Measurements from ENCODE around the gene ECHDC3.

Gene ECHDC3

DNA sequence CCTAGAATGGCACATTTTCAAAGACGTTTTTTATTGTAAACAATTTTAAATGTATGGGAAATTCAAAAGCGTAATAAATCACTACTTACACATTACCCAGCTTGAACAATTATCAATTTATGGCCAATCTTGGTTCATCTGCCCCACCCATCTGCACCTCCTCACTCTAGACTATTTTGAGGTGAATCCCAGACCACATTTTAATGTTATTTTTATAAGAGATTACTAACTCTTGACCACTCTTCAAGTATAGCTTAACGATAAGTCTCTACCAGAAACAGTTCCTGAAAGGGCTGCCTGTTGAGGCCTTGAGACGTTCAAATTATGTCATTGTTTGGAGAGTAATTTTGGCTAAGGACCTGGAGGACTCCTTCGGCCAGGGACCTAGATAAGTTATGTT, 33.2 kb downstream of the ECHDC3 start:
- DNase-seq (ENCODE audit: extremely low spot score) = no peak
- CTCF ChIA-PET = interaction anchor here (0.7 to 2.3 kb wide), 3 partner anchors 7 to 280 kb away, joined by 3 to 17 read pairs (median 3); no protein-coding TSS in a partner anchor
- TF ChIP-seq, protein P1, sequence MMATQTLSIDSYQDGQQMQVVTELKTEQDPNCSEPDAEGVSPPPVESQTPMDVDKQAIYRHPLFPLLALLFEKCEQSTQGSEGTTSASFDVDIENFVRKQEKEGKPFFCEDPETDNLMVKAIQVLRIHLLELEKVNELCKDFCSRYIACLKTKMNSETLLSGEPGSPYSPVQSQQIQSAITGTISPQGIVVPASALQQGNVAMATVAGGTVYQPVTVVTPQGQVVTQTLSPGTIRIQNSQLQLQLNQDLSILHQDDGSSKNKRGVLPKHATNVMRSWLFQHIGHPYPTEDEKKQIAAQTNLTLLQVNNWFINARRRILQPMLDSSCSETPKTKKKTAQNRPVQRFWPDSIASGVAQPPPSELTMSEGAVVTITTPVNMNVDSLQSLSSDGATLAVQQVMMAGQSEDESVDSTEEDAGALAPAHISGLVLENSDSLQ (IDR thresholded peaks at IDR 0.05) = peak; percentile 76
- TF ChIP-seq SUZ12 (IDR thresholded peaks at IDR 0.05) = no peak
- TF ChIP-seq ELF4 (IDR thresholded peaks at IDR 0.05) = no peak
- TF ChIP-seq HDGF (IDR thresholded peaks at IDR 0.05; ENCODE audit: borderline replicate concordance) = no peak
- POLR2A ChIA-PET = no interaction called here

DNA sequence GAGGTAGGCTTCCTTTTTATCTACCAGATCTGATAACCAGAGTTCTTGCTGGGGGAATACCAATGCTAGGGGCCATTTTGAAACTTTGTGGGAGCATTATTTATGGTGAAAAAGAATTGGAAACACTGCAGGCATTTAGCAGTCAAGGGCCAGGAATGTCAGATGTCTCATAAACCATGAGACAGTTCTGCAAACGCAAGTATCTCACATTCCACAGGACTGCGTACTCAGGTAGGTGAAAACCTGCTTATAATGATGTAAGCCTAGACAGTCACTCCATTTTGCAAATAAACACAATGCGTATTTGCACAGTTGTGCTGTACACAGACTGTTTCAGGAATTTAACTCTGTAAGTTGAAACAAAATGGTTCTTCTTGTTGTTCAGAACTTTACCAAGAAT, 33.9 kb downstream of the ECHDC3 start:
- TF ChIP-seq ZNF384 (IDR thresholded peaks at IDR 0.05) (no peak), LEF1 (IDR thresholded peaks at IDR 0.05; ENCODE audit: borderline replicate concordance) (no peak)
- ChIA-PET POLR2A (no interaction called here), CTCF (no interaction called here)
- no peak for DNase-seq (ENCODE audit: extremely low spot score)

DNA sequence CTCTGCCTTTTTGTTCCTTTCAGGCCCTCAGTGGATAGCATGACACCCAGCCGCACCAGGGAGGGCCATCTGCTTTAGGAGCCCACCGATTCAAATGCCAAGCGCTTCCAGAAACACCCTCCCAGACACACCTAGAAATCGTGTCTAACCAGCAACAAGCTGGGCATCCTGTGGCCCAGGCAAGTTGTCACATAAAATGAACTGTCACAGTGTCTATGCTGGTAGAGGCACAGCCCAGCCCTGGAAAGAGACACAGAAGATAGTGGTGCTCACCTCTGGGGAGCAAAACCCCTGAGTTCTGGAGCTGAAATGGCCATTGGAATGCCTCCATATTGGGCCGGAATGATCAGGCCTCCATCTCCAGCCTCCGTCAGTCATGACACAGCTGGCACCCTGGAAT, 38.9 kb downstream of the ECHDC3 start:
- CTCF ChIA-PET = no interaction called here
- no peak for TF ChIP-seq ARNT (IDR thresholded peaks at IDR 0.05)
- TF ChIP-seq SUZ12 (IDR thresholded peaks at IDR 0.05) = no peak
- no peak for TF ChIP-seq SP1 (IDR thresholded peaks at IDR 0.05)
- no peak for TF ChIP-seq ELF4 (IDR thresholded peaks at IDR 0.05)
- TF ChIP-seq, protein P1 (IDR thresholded peaks at IDR 0.05) = no peak
- no peak for TF ChIP-seq FOXA1 (IDR thresholded peaks at IDR 0.05)
- no peak for TF ChIP-seq ZNF384 (IDR thresholded peaks at IDR 0.05)
- TF ChIP-seq LEF1 (IDR thresholded peaks at IDR 0.05; ENCODE audit: borderline replicate concordance) = no peak
- TF ChIP-seq CTBP1 (IDR thresholded peaks at IDR 0.05; ENCODE audit: borderline replicate concordance) = no peak
- no peak for TF ChIP-seq BHLHE40 (IDR thresholded peaks at IDR 0.05; ENCODE audit: borderline replicate concordance)
- TF ChIP-seq FOXM1 (IDR thresholded peaks at IDR 0.05; ENCODE audit: borderline replicate concordance) = no peak
- TF ChIP-seq FOXK2 (IDR thresholded peaks at IDR 0.05) = no peak
- TF ChIP-seq L3MBTL2 (conservative IDR thresholded peaks at IDR 0.05) = no peak
- TF ChIP-seq HDGF (IDR thresholded peaks at IDR 0.05; ENCODE audit: borderline replicate concordance) = no peak
- no peak for TF ChIP-seq NFRKB (IDR thresholded peaks at IDR 0.05)
- TF ChIP-seq TARDBP (IDR thresholded peaks at IDR 0.05) = no peak

DNA sequence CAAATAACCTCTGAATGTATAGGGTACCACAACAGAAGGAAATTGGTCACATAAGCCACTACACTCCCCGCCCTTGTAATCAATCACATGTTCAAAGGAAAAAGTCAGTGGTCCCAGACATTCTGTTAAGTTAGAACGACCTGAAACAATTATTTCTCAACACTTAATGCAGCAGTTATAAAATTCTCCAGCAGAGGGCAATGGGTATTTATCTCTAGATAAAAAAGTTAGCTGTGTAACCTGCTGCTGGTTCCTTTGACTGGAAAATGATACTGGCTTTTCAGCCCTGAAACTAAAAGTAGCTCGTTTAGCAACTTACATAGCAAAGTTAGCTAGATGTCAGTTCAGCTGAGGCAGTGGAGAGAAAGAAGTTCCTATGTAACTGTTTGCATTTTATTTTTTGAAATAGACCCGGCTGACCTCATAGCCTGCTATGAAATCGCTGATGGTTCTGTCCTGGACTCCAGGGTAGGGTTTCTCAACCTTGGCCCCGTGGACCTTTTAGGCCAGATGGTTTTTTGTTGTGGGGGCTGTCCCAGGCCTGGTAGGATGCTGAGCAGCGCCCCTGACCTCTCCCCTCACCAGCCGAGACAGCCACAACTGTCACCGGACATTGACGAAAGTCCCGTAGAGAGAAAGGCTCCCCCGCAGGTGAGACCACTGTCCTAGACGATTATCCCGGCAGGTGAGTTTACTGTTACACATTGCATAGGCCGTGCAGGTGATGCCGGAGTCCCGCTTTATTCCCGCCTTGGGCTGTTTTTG, 40.8 kb downstream of the ECHDC3 start:
- DNase-seq (ENCODE audit: extremely low spot score) = peak; percentile 49
- ChIA-PET CTCF (interaction anchor here (0.6 to 2.8 kb wide), 13 partner anchors 9 to 938 kb away, joined by 3 to 17 read pairs (median 5); no protein-coding TSS in a partner anchor), POLR2A (no interaction called here)
- no peak for TF ChIP-seq CTBP1 (IDR thresholded peaks at IDR 0.05; ENCODE audit: borderline replicate concordance)
- no peak for TF ChIP-seq NFRKB (IDR thresholded peaks at IDR 0.05)
- no peak for TF ChIP-seq BHLHE40 (IDR thresholded peaks at IDR 0.05; ENCODE audit: borderline replicate concordance)
- TF ChIP-seq SP1 (IDR thresholded peaks at IDR 0.05) = no peak
- TF ChIP-seq, protein P1 (IDR thresholded peaks at IDR 0.05) = no peak
- no peak for TF ChIP-seq L3MBTL2 (conservative IDR thresholded peaks at IDR 0.05)
- no peak for TF ChIP-seq SUZ12 (IDR thresholded peaks at IDR 0.05)
- no peak for TF ChIP-seq ELF4 (IDR thresholded peaks at IDR 0.05)
- TF ChIP-seq FOXM1 (IDR thresholded peaks at IDR 0.05; ENCODE audit: borderline replicate concordance) = no peak
- TF ChIP-seq HDGF (IDR thresholded peaks at IDR 0.05; ENCODE audit: borderline replicate concordance) = no peak
- TF ChIP-seq ZNF384 (IDR thresholded peaks at IDR 0.05) = no peak

More for the DNA sequence above, 38.9 kb downstream of the ECHDC3 start:
- POLR2A ChIA-PET = no interaction called here
- no peak for DNase-seq (ENCODE audit: extremely low spot score)

DNA sequence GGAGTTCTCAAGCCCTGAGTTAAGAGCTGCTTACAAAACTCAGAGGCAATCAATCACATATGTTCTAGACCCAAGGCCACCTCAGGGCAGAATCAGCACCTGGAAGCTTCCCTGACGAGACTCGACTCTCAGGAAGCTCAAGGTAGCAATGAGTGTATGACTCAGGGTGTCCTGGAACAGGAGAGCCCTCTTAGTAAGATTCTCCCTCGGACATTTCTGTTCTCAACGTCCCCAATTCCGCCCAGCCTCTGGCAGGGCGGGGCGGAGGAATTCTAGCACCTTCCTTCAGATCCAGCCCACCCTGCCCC, 41.3 kb downstream of the ECHDC3 start:
- CTCF ChIA-PET = interaction anchor here (0.6 to 2.8 kb wide), 8 partner anchors 9 to 205 kb away, joined by 3 to 17 read pairs (median 6); no protein-coding TSS in a partner anchor

DNA sequence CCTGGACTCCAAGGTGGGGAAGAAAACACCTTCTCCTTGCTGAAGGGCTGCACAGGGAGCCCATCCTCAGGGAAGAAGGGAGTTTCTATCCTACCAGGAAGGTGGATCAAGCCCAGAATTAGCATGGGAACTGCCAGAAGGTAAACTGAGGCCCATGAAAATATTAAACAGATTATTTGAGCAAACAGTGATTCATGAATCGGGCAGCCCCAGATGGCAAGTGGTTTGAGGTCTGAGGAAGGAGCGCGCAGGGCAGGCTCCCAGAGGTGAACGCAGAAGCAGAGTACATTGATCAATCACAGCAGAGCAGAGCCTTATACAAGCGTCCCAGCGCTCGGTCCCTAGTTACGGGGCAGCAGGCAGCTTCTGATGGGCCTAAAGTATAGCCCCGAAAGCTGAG, 45.2 kb downstream of the ECHDC3 start:
- ChIA-PET CTCF (no interaction called here), POLR2A (no interaction called here)
- TF ChIP-seq SP1 (IDR thresholded peaks at IDR 0.05) = no peak
- TF ChIP-seq FOXA1 (IDR thresholded peaks at IDR 0.05) = no peak
- TF ChIP-seq FOXK2 (IDR thresholded peaks at IDR 0.05) = no peak
- no peak for TF ChIP-seq ELF4 (IDR thresholded peaks at IDR 0.05)
- TF ChIP-seq ZNF384 (IDR thresholded peaks at IDR 0.05) = no peak
- no peak for TF ChIP-seq LEF1 (IDR thresholded peaks at IDR 0.05; ENCODE audit: borderline replicate concordance)
- TF ChIP-seq FOXM1 (IDR thresholded peaks at IDR 0.05; ENCODE audit: borderline replicate concordance) = no peak
- no peak for TF ChIP-seq ARNT (IDR thresholded peaks at IDR 0.05)
- no peak for TF ChIP-seq TARDBP (IDR thresholded peaks at IDR 0.05)
- DNase-seq (ENCODE audit: extremely low spot score) = no peak

More for the DNA sequence above, 41.3 kb downstream of the ECHDC3 start:
- no peak for TF ChIP-seq SUZ12 (IDR thresholded peaks at IDR 0.05)
- no peak for DNase-seq (ENCODE audit: extremely low spot score)
- POLR2A ChIA-PET = no interaction called here

DNA sequence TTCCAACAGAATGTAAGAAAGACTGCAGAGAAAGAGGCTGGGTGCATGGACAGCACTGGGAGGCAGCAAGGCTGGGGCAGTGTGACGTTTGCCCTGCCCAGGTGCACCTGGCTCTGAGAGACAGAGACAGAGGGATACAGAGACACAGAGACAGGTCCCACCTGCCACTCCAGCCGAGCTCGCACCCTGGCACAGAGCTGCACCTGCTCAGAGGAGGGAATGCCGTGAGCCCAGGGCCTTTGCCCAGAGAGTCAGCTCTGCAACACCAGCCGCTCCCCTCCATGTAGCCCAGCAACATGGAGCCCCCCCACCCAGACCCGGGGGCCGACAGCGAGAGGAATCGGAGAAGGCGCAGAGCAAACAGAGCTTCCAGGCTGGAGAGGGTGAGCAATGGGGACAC, 45.7 kb downstream of the ECHDC3 start:
- ChIA-PET CTCF (no interaction called here), POLR2A (no interaction called here)
- no peak for TF ChIP-seq FOXM1 (IDR thresholded peaks at IDR 0.05; ENCODE audit: borderline replicate concordance)
- TF ChIP-seq HDGF (IDR thresholded peaks at IDR 0.05; ENCODE audit: borderline replicate concordance) = no peak
- TF ChIP-seq TARDBP (IDR thresholded peaks at IDR 0.05) = no peak
- no peak for TF ChIP-seq FOXK2 (IDR thresholded peaks at IDR 0.05)
- TF ChIP-seq CTBP1 (IDR thresholded peaks at IDR 0.05; ENCODE audit: borderline replicate concordance) = no peak
- no peak for TF ChIP-seq ARNT (IDR thresholded peaks at IDR 0.05)
- no peak for TF ChIP-seq FOXA1 (IDR thresholded peaks at IDR 0.05)
- TF ChIP-seq L3MBTL2 (conservative IDR thresholded peaks at IDR 0.05) = no peak
- no peak for TF ChIP-seq SUZ12 (IDR thresholded peaks at IDR 0.05)
- TF ChIP-seq NFRKB (IDR thresholded peaks at IDR 0.05) = no peak
- TF ChIP-seq SP1 (IDR thresholded peaks at IDR 0.05) = no peak
- TF ChIP-seq, protein P1 (IDR thresholded peaks at IDR 0.05) = no peak
- TF ChIP-seq ZNF384 (IDR thresholded peaks at IDR 0.05) = no peak
- no peak for TF ChIP-seq LEF1 (IDR thresholded peaks at IDR 0.05; ENCODE audit: borderline replicate concordance)
- TF ChIP-seq ELF4 (IDR thresholded peaks at IDR 0.05) = no peak
- no peak for TF ChIP-seq BHLHE40 (IDR thresholded peaks at IDR 0.05; ENCODE audit: borderline replicate concordance)
- DNase-seq (ENCODE audit: extremely low spot score) = no peak
